Inferior parietal cortex (tissue), 1 donor: ENCODE results near the gene LPP.

Experiments
- DNase-seq: peaks from one replicate; pipeline ENCODE4 v3.0.0-alpha.2; 2016; ENCODE audit errors: extremely low spot score

LPP gene

DNA sequence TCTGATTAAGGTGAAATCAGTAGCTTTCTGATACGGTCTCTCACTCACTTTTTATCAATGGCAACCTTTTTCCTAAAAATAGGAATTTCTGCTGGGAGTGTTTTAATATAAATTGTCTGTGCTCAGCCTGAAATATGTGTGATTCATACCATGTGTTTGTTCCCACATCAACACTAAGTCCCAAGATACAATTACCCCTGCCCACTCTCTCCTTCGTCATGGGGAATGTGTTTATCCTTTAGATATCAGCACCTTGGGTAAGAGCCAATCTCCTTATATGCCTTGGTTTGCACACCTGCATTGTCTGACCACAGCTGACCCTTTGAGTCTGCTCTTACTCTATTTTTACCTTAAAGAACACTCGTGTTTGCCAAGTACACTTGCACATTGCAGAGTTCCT is 356.4 kb downstream of the LPP start:
- no peak for DNase-seq

DNA sequence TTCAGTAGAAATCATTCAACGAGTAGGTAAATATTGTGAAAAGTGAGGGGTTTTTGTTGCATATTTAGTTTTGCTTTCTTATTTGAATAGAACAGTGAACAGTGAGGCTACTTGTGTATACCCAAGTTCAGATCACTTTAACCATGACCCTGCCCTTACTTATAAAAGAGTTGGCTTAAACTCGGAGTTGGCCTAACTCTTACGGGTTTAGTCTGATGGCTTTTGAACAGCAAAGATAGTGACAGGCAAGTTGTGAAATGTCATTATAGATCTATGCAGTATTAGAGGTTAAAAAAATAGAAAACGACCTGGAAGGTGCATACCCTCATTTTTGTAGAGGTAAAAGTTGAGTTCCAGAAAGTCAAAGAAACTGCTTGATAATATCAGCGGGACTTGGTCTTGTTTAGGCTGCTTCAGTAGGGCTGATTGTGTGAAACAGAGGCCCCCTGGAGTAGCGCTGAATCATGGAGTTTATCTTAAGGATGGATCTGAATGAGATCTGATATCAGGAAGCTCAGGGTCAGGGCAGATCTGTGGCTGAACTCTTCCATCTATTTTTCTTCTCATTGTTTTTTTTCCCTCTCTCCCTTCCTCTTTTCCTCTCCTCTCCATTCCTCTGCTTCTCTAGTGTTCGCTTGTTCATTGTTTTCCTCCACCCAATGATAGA is 359.8 kb downstream of the LPP start:
- DNase-seq, result no peak

DNA sequence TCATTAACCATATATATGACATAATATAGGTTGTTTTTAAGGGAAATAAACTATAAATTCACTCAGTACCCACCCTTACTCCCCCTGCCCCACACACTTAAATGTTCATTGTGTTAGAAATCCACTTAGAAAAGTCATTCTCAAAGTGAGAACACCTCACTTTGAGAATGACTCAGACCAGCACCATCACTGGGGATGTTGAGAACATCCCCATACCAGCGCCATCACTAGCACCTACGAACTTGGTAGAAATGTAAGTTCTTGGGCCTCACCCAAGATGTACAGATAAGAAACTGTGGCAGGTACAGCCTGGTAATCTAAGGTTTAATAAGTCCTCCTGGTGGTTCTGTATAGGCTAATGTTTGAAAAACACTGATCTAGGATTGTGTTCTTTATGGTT is 362.6 kb downstream of the LPP start:
- DNase-seq, result no peak

DNA sequence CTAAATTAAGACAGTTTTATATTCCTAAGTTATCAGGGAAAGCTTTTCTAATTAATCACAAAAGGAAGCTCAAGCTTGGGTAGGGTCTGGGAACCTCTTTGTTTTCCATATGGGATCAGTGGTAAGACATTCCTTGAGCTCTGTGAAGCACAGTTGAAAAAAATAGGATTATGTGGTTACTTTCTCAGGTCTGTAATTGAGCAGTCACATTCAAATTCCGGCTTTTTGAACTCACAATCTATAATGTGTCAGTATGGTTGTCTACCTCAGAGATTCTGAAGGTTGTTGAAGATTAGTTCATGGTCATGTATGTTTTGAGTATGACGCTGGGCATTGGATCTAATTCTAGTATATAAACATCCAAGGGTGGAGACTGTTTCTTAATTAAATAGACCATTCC is 364.5 kb downstream of the LPP start:
- DNase-seq, result no peak

DNA sequence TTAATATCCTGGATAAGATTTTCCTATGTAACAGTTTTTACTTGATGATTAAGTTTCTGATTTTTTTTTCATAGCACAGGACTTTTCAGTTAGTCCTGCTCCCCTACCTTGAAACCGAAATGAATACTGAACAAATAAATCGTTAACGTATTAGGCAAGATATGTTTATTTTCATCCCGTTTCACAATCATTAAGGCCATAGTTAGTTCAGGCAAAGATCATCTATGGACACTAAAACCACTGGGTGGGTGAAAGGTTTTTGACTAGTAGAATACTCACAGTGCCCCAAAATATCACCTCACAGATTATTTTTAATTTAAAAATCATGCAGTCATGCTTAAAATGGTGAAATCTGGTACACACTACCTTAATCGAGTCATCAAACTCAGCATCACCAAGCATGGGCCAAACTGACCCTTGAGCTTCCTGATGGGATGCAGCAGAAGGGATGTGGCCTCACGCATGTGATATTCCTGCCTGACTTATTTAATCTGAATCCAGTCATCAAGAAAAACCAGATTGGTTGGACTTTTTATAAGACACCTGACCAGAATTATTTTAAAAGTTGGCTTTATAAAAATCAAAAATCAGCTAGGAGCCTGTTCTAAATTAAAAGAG is 365.0 kb downstream of the LPP start:
- DNase-seq, result no peak

DNA sequence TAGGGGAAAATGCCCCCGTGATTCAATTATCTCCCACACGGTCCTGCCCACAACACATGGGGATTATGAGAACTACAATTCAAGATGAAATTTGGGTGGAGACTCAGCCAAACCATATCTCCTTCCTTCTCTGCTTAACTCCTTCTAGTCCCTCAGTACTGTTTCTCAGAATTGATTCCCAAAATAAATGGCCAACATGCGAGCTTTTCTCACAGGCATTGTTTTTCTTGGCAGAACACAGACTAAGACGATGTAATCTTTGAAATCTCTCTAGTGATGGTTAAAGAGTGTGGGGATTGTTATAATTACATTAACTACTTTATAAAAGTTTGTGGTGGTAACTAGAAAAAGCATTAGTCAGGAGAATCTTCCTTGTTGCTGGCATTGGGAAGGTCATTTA is 366.5 kb downstream of the LPP start:
- DNase-seq, result no peak

DNA sequence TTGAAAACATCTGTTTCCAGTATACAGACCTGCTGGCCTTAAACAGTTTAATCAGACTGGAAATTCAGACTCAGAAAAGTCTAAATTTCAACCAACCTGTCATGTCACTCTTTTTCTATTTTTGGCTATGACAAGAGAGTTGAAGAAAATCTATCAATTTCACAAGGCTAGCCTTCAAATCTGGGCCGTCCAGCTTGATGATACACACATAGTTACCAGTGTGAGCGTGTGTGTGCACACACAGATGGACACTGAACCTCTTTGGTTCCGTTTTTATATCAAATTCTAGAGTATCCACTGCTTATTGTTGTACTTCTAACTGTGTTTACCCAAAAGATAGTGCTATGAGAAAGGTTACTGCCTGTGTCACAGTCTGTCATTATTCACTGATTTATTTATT is 368.2 kb downstream of the LPP start:
- no peak for DNase-seq

DNA sequence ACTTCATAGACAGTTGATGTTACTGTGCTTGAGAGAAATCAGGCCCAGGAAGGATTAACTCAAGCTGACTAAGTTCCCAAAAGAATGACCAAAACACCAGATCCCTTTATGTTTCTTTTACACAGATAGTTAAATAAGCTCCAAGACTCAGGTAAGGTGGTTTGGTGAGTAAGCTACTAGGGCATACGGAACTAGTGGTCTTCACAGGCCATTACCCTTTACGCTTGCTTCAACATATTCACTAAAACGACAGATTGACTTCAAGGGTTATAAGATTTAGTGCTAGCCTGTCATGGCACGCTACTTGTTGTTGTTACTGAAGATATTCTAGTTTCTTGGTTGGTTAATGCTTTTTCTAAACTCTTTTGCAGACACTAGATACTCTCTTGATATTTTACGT is 369.3 kb downstream of the LPP start:
- DNase-seq, result no peak

DNA sequence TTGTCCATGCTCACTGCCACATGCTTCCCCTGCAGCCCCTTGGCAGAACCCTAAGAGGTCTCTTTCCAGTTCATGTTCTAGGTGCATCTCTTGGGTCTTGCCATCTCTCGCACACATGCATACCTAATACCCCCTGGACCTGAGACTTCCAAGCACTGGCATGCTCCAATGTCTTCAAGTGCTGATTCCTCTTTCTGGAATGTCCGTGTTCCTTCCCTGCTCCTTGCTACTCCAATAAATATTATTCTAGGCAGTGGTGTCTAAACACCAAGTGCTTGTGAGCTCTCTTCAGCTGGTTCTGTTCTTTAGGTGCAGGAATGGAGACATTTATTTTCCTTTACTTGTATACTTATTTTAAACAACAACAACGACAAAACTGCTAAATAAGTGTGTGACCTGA is 370.1 kb downstream of the LPP start:
- DNase-seq, result no peak

DNA sequence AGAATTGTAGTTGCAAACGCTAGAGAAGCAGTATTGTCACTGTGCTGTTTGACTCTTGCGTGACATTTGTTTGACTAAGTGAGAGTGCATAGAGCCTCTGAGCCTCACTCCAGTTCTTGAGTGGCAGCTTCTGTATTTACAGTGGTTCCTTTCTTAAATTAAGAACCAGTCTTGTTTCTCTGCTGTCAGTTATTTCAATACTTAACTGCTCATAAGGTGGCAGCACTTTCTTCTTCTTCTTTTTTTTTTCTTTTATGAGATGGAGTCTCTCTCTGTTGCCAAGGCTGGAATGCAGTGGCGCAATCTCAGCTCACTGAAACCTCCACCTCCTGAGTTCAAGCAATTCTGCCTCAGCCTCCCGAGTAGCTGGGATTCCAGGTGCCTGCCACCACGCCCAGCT is 372.1 kb downstream of the LPP start:
- no peak for DNase-seq

DNA sequence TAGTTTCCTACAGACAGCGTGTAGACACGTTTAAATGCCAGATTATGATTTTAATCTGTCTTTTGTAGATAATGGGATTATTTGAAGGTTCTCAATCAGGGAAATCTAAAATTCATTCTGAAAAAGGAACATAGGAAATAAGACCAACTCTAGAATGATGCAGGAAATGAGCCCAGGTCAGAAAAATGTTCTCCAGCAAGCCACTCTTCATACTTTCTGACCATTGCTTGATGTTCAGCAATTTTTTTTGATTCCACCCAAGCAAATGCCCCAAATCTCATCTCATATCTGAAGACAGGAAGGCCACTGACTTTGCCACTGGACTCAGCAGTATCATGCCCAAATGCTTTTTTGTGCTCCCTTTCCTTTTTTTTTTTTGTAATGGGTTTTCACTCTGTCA is 373.4 kb downstream of the LPP start:
- DNase-seq, result no peak

DNA sequence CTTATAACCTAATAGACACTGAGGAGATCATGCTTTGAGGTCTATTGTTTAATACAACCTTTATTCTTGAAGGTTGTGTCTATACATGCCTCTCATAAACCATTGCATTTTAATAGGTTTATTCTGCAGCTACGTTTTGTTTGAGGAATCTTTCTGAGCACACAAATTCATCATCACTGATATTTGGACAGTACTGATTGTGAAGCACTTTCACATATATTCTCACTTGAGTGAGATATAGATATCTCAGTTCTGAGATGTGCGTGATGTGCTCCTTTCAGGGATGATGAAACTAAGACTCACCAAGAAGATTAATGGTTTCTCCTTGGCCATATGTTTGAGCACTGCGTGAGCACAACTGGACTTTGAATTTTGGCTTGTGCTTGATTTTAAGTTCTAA is 374.4 kb downstream of the LPP start:
- DNase-seq, result no peak

DNA sequence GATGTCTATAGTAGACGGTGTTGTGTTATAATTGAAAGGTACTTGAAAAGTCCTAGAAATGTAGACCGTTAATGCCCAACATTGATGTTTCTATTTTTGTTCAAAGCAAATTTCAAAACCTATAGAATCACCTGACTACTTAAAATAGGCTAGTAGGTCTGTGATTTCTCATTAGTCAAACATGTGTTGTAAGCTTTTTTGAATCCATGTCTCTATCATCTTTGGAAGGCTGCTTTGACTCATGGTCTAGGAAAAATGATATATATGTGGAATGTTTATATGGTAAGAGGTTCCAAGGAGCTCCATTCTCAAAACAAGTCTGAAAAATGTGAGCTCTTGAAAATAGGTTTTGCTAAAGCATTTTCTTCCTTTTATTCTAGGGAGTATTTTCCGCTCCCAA is 375.3 kb downstream of the LPP start:
- DNase-seq, result no peak

DNA sequence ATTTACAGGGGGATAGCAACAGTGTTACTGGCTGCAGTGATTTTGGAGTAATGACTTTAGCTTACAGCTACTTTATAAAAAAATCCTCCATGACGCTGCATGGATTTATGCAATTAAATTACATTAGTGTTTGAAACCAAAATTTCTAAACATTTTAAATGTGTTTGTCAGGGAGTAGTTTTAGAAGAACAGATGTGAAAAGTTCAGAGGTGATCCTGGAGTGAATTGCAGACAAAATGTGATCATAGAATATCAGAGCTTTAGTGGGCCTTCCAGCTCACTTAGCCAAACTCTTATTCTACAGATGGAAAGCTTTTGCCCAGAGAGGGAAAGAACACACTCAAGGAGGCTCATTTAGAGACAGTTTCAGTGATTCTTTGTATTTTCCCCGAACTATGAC is 376.3 kb downstream of the LPP start:
- DNase-seq, result no peak

DNA sequence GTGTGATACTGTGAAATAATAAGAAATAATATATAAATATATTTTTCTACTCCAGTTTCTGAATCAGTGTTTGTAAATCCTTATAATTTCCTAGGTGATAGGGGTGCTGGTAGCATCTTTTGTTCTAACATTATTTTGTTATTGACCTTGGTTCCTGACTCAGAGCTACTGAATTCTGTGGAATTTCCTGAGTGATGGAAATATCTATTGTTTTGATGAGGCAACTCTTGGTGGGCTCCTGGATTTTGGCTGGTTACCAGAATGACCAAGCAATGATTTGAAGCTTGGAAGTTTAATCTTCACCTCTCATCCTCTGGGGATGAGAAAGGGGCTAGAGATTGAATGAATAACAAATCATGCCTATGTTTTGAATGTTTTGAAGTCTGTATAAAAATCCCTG is 377.3 kb downstream of the LPP start:
- DNase-seq, result no peak

DNA sequence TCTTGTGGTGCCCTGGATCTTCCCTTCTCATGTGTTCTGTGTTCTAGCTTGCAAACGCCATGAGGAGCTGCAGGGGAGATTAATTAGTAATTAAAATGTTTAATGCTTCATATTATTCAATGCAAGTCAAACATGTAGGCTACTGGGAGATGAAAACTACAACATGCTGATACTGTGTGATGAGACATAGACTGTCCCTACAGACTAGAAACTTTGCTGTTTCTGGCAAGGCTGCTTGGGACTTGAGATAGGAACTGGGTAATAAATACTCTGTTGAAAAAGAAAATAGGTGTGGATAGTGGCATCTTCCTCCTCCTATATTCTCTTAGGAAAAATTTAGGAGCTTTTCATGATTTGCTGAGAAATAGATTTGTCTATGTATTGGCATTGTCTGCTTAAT is 379.2 kb downstream of the LPP start:
- DNase-seq, result no peak

DNA sequence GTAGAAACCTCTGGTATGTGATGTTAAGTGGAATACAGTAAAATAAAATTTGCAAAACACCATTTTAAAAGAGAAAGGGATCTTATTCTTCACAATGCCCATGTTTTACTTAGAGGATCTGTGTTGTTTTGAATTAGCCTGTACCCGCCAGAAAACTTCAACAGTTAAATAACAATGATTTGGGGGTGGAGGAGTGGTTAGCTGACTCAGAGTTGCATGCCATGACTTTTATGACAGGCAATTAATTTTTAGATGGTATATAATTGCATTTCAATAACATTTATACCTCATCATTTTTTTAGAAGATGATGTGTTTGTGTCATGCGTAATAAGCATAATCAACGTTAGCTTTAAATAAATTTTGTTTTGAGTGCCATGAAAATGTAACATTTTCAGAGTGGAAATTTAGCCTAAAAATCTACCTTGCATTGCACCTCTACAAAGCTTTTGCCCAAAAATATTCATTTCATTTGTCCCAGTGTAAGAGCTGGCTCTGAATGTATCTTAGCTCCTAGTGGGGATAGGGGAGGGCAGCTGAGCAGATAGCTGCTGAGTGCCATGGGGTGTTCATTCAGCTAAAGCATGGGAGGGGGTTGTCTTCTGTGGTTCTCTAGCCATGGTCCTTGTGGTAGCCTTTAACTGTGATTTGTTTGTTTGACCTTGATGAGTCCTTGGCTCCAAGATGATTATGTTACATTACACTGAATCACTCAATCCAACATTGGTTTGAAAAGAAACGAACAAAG is 379.8 kb downstream of the LPP start:
- DNase-seq, result no peak

DNA sequence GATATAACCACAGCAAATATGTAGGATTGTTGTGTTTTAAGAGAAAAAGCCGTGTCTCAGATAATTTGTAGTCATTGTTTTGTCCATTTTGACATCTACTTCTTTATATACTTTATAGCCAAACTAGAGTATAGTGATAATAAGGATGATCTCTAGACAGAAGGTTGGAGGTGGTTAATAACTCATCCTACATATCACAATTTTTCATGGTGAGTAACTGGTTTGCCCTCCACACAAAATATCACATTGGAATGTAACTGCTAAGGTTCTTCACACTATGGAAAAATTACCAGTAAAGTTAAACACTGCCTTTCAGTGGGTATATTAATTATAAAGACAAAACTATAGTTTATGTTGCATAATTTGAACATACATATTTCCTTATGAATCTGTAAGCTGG is 380.7 kb downstream of the LPP start:
- no peak for DNase-seq

DNA sequence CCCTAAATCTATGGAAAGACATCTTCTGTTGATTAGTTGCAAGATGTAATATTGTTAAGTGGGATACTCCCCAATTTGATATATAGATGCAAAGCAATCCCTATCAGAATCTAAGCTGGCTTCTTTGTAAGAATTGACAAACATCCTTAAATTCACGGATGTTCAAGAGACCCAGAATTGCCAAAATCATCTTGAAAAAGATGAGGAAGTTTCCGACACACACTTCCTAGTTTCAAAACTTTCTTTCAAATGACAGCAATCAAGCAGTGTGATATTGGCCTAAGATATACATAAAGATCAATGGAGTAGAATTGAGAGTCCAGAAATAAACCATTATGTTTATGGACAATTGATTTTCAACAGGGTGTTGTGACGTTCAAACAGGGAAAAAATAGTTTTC is 383.6 kb downstream of the LPP start:
- DNase-seq, result no peak

DNA sequence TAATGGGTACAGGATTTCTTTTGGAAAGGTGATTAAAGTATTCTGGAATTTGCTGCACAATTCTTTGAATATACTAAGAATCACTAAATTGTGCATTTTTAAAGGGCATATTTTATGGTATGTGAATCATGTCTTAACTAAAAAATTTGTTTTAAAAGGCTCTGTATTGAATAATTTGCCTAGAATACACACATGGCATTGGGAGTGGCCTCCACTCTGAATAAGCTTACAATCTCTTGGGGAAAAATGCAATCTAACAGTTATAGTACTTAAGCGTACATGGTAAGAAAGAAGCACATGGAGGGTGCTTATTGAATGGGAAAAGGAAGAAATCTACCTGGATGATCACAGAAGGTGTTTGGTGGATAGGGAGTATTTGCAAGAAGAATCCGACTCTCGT is 385.1 kb downstream of the LPP start:
- no peak for DNase-seq

DNA sequence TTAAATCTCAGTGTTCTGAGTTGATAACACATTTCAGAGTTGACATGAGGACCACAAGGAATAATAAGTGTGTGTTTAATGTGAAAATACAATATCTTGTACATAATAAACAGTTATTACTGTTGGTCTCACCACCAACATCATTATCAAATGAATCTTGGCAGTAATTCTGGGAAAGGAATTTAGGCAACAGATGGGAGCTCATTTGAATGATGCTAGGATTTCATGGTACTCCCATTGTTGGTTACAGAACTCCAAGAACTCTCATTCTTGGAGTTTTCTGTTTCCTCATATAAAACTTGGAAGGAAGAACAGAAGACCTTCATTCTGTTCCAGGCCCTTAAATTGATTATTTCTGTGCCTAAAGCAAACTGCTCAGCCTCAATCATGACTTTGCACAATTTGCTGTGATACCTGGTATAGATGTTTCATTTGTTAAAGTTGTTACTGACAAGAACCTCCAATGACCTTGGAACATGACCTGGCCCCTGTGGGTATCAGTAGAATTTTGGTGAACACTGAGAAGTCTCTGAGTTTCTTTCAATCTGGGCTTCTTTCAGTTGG is 385.8 kb downstream of the LPP start:
- DNase-seq, result no peak

DNA sequence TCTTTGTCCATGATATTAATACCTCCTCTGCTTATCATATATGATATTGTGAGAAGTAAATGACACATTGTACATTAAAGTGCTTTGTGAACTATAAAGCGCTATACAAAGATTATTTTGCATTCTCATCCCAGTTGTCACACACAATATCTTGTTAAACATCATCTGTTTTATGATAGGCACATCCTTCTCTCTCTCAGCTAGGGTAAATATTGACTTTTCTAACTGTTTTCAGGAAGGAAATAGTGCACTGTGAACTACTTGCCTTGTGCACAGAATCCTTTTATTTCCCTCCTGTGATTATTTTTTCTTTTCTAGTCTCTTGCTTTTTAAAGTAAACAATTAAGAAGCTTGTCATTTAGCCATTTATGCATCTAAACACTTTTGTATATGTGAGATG is 388.2 kb downstream of the LPP start:
- no peak for DNase-seq

DNA sequence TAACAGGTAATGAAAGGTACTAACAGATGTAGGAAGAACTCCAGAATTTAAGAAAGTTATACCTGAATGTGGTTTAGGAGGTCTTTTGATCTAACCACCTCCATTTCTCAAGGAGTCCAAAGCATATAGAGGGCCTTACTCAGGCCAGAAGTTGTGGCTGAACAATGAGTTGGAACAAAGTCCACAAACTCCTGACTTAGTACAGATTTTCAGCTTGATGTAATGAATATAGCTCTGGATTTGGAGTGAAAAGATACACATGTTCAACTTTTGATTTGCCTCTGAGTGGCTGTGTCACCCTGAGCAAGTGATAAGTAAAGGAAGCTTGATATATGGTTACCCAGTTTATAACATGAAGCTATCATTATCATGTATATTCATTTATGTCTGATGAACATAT is 390.1 kb downstream of the LPP start:
- no peak for DNase-seq
